GM12878 (cell line): Measurements from ENCODE around the gene KLB. TPM values are rescaled to one million over a fixed set of nuclear protein-coding genes. Genes with fewer than 3 reads are reported as not detected.

Experiments used
- CTCF ChIP-seq, 3 experiments: IDR thresholded peaks in 2 of 3; conservative IDR thresholded peaks in 1 of 3; 2 replicates each; pipeline ENCODE4 v1.5.1; 2011; ENCODE audit warnings: low read depth in 3 of 3, low read length in 3 of 3, mild to moderate bottlenecking in 3 of 3, control low read depth in 2 of 3, moderate library complexity in 2 of 3, inconsistent platforms in 1 of 3, mixed read lengths in 1 of 3; ENCODE audit not compliant: control insufficient read depth in 2 of 3, insufficient read depth in 1 of 3; ENCODE audit errors: extremely low read depth in 1 of 3
- CUX1 ChIP-seq: IDR thresholded peaks from 2 replicates; pipeline ENCODE4 v1.6.1; 2012; ENCODE audit warnings: improper control_type of control experiment, low read depth, low read length; ENCODE audit not compliant: insufficient replicate concordance
- MEF2B ChIP-seq: fragments of 450-650 bp; IDR thresholded peaks from 2 replicates; pipeline ENCODE4 v1.6.1; 2018; ENCODE audit warnings: mild to moderate bottlenecking, moderate library complexity; ENCODE audit not compliant: partially characterized antibody, poor library complexity, severe bottlenecking
- RAD21 ChIP-seq: IDR thresholded peaks from 2 replicates; pipeline ENCODE4 v1.6.1; 2011; ENCODE audit warnings: mild to moderate bottlenecking, low read depth, low read length, moderate library complexity; ENCODE audit not compliant: insufficient read depth
- ZSCAN29 ChIP-seq: fragments of 450-650 bp; IDR thresholded peaks from 2 replicates; pipeline ENCODE4 v1.6.1; 2017; ENCODE audit warnings: mild to moderate bottlenecking, moderate library complexity
- polyA plus RNA-seq, 11 experiments: library from polyadenylated mRNA; depleted of rRNA in 4 of 11; unstranded in 6 of 11; stranded (reverse) in 5 of 11; fragments of >200 nt; fragmentation: Nextera tagmentation in 4 of 11; fragmentation: Illumina TruSeq in 1 of 11; extraction: Ambion mirVana in 4 of 11; extraction: Trizol in 1 of 11; gene quantifications; 1 replicate in 1 of 11; 2 replicates in 10 of 11; pipeline versions ENCODE4 v1.2.1 to v1.2.3, GENCODE V29; 2011 to 2016; ENCODE audit warnings: inconsistent platforms in 2 of 11, missing spikeins in 2 of 11, low read depth in 1 of 11
- total RNA-seq, 4 experiments: library from RNA; depleted of rRNA in 3 of 4; stranded (reverse); fragments of >200 nt in 3 of 4; fragmentation: Illumina TruSeq in 1 of 4; extraction: Trizol in 1 of 4; gene quantifications; 2 replicates each; pipeline versions ENCODE4 v1.2.1 to v1.2.3, GENCODE V29; 2013 to 2021
- TF ChIP-seq, protein P1 (sequence below): fragments of 450-650 bp; formaldehyde crosslinking; IDR thresholded peaks from 2 replicates; pipeline ENCODE4 v1.4.0; 2020; ENCODE audit warnings: mild to moderate bottlenecking, moderate library complexity

KLB gene
- total and polyA plus RNA-seq, 10 of the 15 experiments (the other 5 are each of a cell fraction or from before 2014, with no cell fraction given), result under 0.01 to 0.13 (median 0.04) TPM; not detected in 1

- TF ChIP-seq ZSCAN29 (no peak), CTCF (IDR thresholded peaks at IDR 0.05 in 2 of 3, conservative IDR thresholded peaks at IDR 0.05 in 1 of 3; ENCODE audit: control insufficient read depth in 2 of 3, extremely low read depth in 1 of 3, insufficient read depth in 1 of 3, low read depth in 3 of 3, low read length in 3 of 3) (peak; percentile 35 to 52 (median 39); a peak in 4 of 6 replicates), RAD21 (peak; percentile 47), MEF2B (peak; percentile 77), CUX1 (no peak)
- TF ChIP-seq, protein P1, sequence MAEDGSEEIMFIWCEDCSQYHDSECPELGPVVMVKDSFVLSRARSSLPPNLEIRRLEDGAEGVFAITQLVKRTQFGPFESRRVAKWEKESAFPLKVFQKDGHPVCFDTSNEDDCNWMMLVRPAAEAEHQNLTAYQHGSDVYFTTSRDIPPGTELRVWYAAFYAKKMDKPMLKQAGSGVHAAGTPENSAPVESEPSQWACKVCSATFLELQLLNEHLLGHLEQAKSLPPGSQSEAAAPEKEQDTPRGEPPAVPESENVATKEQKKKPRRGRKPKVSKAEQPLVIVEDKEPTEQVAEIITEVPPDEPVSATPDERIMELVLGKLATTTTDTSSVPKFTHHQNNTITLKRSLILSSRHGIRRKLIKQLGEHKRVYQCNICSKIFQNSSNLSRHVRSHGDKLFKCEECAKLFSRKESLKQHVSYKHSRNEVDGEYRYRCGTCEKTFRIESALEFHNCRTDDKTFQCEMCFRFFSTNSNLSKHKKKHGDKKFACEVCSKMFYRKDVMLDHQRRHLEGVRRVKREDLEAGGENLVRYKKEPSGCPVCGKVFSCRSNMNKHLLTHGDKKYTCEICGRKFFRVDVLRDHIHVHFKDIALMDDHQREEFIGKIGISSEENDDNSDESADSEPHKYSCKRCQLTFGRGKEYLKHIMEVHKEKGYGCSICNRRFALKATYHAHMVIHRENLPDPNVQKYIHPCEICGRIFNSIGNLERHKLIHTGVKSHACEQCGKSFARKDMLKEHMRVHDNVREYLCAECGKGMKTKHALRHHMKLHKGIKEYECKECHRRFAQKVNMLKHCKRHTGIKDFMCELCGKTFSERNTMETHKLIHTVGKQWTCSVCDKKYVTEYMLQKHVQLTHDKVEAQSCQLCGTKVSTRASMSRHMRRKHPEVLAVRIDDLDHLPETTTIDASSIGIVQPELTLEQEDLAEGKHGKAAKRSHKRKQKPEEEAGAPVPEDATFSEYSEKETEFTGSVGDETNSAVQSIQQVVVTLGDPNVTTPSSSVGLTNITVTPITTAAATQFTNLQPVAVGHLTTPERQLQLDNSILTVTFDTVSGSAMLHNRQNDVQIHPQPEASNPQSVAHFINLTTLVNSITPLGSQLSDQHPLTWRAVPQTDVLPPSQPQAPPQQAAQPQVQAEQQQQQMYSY, result no peak
These were observed 40.3 kb downstream of the KLB start (continued) for GRCh38 chr4:39446842-39447573.
